Esophagus squamous epithelium (tissue), 4 donors: ENCODE data around the gene TOPAZ1.

Experiments used
- POLR2A ChIP-seq, 4 donors: fragments of 450-650 bp; IDR thresholded peaks; one replicate each; pipeline ENCODE4 v1.6.1; 2017; ENCODE audit warnings: antibody characterized with exemption in 4 of 4, mild to moderate bottlenecking in 4 of 4, moderate library complexity in 3 of 4
- TF ChIP-seq, protein P1 (sequence below), 6 experiments: fragments of 450-650 bp in 4 of 6; fragments of 200-600 bp in 2 of 6; sonication (generic) in 2 of 6; IDR thresholded peaks; one replicate each; pipeline ENCODE4 v1.5.1; 2016 to 2019; ENCODE audit warnings: antibody characterized with exemption in 6 of 6, mild to moderate bottlenecking in 4 of 6, moderate library complexity in 4 of 6

DNA sequence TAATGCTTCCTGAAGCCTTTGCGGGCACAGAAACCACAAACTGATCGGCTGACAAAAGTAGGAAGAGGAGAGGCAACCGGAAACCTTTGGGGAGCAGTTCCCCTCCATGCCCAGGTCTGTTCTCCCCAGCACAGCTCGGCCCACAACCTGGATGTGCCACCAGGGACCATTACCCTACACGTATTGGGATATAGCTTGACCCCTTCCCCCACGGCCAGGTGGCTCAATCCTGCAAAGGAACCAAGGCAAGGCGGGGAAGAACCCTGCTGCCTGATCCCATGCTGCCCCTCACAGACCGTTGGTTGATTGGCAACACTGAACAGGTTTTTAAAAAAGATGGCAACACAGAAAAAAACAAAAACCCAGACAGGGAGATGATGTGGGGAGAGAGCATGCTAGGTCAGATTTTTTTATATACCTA, 77.2 kb downstream of the TOPAZ1 start:
- TF ChIP-seq, protein P1, sequence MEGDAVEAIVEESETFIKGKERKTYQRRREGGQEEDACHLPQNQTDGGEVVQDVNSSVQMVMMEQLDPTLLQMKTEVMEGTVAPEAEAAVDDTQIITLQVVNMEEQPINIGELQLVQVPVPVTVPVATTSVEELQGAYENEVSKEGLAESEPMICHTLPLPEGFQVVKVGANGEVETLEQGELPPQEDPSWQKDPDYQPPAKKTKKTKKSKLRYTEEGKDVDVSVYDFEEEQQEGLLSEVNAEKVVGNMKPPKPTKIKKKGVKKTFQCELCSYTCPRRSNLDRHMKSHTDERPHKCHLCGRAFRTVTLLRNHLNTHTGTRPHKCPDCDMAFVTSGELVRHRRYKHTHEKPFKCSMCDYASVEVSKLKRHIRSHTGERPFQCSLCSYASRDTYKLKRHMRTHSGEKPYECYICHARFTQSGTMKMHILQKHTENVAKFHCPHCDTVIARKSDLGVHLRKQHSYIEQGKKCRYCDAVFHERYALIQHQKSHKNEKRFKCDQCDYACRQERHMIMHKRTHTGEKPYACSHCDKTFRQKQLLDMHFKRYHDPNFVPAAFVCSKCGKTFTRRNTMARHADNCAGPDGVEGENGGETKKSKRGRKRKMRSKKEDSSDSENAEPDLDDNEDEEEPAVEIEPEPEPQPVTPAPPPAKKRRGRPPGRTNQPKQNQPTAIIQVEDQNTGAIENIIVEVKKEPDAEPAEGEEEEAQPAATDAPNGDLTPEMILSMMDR (IDR thresholded peaks at IDR 0.05), result no peak
- no peak for TF ChIP-seq POLR2A (IDR thresholded peaks at IDR 0.05)
